ENCODE measurements around the gene PPP3CA.
A peak's percentile ranks its signal among the peaks of the same experiment; 100 is the strongest.

Gene PPP3CA

DNA sequence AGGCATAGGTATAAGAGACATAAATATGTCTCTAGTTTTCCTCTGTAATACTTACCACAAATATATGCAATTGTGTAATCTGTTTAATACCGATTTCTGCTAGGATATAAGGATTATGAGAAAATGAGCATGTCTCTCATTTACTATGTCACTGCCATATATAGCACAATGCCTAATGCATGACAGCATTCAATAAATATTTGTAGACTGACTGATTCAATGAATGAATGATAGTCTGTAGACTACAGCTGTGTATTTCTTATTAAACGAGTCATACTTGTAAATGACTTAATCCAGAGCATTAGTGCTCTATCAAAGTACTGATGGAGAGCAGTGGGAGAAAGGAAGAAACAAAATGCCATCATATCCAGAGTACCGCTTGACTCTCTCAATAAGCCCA is 175.6 kb downstream of the PPP3CA start:
- peak in 1 of 2 donors; percentile 22 for ATAC-seq

DNA sequence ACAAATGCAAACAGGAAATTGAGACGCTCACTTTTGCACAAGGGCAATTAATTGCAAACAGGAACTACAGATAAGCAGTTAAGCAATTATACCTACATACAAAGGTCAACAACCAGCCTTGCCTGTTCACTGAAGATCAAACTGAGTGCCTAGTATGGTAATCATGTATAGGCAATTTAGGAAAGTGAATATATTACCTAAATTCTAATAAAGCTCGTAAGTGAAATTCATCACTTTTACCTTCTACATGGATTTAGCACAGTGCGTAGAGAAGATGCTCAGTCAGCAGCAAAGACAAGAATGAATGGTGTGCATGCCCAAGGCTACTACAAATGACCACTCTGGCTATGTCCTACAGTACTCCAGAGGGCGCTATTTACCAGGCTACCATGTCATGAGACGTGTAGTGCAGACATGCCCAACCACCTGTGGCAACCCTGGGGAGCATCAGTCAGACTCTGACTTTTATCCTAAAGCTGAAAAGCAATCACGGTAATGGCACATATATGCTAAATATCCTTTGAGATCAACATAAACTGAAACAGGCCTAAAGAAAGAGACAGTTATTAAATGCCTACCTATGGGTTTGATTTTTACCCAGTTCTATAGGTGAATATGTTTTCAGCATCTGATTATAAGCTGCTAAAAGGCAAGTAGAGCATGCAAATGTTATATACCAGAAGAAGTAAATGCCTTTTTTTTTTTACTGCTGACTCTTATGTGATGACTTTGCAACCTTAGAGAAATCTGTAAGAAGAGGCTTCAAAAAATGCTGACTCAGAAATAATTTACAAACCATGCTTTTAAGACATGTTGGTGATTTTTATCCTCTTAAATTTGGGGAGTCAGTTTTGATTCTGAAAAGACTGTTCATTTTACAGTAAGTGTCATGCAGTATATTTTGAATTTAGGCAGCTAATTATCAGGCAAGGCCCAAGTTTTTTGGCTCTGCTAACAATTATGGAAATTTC is 178.0 kb downstream of the PPP3CA start:
- ATAC-seq: peak; percentile 80 to 87

DNA sequence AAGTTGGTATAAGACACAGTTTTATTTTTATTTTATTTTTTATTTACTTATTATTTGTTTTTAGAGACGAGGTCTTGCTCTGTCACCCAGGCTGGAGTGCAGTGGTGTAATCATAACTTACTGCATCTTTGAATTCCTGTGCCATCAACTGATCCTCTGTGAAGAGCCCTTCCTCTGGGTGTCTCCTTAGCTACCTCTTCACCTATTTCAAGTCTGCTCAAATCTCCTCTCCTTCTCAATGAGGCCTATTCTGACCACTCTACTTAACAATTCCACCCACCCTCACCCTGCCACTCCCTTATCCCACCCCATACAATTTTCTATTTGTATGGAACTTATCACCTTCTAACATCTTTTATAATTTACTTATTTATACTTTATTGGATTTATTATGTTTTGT is 183.4 kb downstream of the PPP3CA start:
- no peak for ATAC-seq

DNA sequence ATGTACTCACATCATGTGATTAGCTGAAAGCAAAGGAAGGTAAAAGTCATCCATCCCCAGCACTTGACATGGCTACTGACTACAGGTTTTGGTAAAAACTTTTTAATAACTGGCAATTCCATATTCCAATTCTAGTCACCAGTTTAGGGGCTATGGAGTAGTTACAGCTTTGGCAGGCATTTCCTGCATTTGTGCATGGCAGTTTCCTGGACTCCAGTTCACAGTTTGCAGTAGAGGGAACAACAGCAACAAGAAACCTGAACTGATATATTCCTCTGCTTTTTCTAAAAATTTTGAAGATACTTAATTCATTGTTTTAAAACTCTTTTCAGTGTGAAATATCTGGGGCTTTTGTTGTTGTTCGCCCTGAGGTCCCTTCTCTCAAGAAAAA is 184.3 kb downstream of the PPP3CA start:
- no peak for ATAC-seq

DNA sequence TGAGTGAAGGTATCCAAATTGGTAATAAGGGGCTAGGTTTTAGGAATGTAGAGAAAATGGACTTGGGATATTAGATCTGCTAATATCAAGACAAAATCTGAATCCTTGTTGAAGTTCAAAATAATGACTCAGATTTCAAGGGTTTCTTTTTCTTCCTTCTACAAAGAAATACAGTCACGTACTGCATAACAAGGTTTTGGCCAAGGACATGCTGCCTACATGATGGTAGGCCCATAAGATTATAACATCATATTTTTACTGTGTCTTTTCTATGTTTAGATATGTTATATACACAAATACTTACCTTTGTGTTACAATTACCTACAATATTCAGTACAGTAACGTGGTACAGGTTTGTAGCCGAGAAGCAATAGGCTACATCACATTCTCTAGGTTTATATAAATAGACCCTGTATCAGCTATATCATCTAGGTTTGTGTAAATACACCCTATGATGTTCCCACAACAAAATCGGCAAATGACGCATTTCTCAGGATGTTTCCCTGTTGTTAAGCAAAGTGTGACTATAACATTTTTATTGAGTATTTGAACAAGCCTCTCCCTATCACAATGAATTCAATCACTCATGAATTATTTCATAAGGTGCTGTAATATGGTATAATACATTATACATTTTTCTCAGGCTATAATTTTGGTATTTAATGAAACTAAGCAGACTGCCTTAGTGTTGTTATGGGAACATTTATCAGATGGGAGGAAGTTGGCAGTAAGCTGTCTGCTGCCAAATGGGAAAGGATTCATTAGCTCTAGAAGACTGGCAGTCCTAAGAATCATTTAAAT is 186.3 kb downstream of the PPP3CA start:
- ATAC-seq: no peak

DNA sequence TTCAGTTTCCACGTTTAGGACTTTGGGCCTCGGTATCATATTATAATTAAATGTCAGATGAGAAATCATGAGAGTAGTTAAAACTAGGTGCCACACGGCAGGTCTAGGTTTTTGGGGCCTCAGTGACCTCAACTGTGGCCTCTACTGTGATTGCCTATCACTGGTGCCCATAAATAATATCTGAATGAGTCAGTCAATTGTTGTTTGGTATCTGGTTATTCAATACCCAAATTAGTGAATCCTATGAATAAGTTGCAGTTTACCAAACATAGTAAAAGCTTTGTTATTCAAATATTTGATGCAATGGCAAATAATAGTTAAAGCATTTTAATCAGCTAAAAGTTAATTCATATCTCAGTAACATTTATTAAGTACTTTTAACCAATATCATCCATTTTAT is 188.8 kb downstream of the PPP3CA start:
- peak in 1 of 2 donors; percentile 10 for ATAC-seq

DNA sequence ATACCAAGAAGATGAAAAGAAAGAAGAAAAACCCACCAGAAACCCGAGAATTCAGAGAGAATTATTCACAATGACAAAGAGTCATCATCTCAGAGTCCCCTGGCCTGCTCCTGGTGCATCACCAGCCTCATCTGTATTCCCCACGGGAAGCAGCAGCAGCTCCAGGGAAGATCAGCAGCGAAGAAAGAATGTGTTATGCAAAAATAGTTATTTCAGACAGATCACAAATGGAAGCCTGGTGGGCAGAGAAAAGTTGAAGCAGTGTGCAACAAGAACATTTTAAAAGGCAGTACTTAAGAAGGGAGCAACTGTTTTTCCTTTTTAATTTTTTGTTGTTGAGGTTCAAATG is 189.2 kb downstream of the PPP3CA start:
- no peak for ATAC-seq

DNA sequence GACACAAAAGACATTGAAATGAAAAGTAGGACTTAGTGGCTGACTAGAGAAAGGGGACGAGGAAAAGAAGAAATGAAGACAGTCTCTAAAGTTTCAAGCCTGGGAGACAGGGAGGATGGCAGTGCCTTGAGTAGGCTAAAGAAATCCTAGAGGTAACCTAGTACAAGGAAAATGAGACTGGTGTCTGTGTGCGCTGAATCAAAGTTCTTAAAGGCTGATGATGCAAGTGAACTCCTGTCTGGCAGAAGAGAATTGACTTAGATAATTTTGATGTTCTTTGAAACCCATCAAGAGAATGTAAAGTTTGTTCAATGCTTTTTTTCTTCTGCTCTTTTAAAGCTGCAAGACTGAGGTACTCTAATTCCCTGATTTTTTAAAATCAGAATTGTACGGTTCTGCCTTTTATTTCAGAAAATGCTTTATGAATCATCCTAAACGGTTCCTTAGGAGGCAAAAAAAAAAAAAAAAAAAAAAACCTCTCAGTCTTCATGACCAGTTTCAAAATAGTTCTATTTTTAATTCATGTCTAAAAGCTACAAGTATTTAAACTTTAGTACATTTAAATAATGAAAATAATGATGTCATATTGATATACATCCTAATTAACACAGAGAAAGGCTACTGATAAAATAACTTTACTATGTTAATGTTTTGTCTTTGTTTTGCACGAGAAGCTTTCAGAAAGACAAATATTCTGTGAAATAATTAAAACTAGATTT is 189.8 kb downstream of the PPP3CA start:
- ATAC-seq: no peak

DNA sequence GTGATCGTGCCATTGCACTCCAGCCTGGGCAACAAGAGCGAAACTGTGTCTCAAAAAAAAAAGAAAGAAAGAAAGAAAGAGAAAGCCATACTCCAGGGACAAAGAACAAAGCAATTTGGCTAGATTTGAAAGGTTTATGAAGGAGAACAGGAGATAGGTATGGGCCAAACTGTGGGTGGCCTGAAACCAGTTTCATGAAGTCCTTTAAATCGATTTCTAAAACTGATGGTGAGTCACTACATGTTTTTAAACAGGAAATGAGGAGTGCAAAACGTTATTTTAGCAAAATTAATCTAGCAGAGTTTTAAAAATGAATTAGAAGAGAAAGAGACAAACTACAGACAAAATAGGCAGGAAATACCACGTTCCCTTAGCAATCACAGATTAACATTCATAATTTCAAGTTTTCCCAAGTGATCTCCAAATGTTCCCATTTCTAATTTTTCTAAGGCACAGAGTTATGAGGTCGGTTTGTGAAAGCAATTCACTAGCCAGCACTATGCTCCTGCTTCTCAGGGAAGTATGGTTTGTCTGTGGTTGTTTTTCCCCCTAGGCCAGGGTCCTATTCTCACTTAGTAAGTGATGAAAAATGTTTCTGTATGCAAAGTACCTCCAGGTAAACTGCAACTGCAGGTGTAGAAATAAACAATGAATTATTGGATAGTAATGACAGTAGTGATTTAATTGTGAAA is 190.6 kb downstream of the PPP3CA start:
- no peak for ATAC-seq

DNA sequence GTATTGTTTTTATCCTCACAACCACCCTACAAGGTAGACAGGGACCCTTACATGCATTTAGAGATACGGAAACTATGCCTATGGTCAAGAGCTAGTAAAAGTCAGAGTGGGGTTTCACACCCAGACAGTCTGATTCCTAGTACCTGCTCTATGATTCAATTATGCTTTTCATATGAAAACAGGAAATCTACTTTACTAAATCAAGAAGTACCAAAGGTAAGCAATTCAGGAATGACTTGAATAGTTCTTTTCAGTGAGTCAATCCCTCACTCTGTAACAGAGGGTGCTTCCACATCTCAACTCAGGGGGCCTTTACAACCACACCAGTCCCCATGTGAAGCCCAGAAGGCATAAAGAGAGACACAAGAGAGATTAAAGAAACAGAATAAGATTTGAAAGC is 191.4 kb downstream of the PPP3CA start:
- ATAC-seq: peak; percentile 88 to 94

DNA sequence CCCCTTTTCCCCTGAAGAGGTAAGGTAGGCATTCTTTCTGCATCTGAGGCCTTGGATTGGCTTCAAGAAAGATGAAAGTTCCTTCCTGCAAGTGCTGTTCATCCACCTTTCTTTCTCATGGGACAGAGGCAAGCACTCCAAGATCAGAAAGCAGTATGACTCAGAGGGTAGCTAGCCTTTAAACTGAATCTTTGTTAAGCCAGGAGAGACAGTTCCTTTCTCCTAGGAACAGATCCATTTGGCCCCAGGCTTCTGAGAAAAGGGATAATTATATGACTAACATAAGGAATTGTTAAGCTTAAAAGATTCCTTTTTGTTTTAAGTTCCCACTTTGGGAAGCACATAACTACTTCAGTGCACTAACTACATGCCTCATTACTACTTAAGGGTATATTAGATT is 192.0 kb downstream of the PPP3CA start:
- ATAC-seq: no peak

DNA sequence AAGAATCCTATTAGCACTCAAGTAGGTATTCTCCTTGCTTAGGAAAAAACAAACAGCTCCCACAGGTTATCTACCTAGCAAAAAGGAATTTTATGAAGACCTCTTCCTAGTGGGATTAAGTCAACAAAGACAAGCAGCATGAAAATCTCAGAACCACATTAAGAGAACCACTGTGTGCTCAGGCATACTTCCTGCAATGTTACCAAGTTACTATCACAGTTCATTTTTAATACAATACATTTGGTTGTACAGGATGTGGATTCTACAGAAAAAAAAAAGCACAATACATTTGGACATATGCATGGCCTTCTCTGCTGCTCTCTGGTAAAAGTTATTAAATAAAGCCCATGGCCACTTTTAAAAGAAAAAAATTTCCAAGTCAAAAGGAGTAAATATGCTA is 193.7 kb downstream of the PPP3CA start:
- ATAC-seq: no peak

DNA sequence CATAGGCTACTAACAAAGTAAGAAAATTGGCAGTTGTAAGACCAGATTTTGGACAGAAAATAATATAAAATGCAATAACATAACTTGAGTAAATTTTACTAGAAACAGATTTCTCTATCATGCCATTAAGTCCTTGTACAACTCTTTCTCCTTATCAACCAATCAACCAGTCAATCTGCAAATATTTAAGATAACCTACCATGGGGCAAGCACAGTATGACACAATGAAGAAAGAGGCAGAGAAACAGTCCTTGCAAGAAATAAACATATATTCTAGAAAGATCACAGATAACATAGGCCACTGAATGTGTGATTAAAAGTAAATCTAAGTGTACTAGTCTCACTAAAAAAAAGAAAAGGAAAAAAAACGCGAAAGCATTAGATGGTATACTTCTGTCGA is 194.8 kb downstream of the PPP3CA start:
- no peak for ATAC-seq

DNA sequence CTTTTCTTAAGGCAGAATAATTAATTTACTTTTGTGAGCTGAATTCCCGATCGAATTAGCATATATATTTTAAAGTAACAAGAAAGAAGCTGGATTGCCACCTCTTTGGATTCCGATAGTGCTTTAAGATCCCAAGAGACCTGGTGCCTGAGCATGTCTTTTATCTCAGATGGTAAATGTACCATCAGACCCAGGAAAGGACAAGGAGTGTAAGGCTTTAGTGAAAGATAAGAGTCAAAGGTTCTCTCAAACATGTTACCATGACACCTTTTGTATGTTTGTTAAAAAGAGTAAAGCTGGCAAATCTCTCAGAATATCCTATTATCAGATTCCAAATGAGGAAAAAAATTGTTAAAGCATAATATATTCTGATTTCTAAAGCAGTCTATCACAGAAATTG is 198.8 kb downstream of the PPP3CA start:
- ATAC-seq: no peak

DNA sequence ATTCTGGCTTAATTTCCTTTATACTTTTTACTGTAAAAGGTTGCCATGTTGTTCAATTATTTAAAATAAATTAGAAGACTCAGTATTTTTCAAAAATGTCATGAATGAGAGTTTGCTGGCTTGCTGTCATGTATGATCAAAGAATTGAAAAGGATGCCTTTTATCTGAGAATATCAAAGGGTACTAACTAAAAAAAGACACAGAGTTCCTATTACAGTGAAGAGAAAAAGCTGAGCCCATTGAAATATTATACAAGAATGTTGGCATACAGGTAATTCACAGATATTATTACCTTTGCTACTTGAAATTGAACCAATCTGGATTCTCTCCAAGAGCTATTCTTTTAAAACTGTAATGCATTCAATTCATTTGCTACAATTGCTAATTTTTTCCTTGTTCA is 200.0 kb downstream of the PPP3CA start:
- ATAC-seq: no peak

DNA sequence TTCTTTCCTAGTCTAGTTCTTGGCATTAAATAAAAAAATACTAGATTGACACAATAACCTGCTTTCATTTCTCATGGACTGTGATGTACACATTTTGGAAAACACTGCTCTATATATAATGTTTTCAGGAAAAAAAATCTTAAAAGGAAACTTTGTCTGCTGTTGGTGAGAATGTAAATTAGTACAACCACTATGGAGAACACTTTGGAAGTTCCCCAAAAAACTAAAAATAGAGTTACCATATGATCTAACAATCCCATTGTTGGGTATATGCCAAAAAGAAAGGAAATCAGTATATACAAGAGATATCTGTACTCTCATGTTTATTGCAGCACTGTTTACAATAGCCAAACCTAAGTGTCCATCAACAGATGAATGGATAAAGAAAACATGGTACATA is 202.3 kb downstream of the PPP3CA start:
- ATAC-seq: no peak

DNA sequence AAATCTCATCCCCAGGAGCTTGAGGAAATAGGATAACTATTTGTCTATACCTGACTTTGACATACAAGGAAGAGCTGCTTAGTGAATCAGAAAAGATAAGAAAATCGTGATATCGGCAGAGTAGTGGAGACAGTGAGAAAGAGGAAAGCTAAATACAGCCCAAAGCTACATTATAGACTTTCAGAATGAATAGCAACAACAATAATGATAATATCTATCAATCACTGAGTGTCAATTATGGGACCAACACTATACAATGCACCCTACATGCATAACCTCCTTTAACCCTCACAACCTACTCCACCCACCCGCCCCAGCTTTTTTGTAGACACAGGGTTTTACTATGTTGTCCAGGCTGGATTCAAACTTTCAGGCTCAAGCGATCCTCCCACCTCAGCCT is 205.1 kb downstream of the PPP3CA start:
- ATAC-seq: no peak

DNA sequence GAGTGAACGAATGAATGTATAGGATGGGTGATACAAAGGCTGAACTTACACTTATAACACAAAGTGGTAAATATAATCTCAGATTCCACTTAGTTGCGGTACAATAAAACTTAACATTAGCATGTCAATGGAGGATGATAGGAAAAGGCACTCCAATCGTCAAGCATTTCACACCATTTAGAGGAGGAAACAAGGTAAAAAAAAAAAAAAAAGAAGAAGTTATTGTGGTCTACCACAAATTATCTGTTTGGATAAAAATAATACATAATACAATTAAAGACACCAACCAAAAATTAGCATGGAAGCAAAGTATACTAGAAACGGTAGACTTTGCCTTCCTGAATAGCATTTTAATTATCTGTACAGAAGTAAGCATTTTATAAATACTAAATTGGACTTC is 205.5 kb downstream of the PPP3CA start:
- ATAC-seq: no peak

DNA sequence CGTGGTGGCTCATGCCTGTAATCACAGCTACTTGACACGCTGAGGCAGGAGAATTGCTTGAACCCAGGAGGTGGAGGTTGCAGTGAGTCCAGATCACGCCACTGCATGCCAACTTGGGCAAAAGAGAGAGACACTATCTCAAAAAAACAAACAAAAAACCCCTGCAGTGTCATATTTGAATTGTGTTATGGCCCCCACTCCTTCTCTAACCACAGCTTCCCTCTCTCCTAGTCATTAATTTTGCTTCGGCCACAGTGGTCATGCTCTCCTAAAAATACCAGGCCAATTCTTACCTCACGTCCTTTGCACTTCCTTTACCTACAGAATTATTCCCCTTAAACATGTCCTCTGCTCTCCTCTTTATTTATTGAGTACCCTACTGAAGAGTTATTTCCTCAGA is 206.1 kb downstream of the PPP3CA start:
- ATAC-seq: no peak

DNA sequence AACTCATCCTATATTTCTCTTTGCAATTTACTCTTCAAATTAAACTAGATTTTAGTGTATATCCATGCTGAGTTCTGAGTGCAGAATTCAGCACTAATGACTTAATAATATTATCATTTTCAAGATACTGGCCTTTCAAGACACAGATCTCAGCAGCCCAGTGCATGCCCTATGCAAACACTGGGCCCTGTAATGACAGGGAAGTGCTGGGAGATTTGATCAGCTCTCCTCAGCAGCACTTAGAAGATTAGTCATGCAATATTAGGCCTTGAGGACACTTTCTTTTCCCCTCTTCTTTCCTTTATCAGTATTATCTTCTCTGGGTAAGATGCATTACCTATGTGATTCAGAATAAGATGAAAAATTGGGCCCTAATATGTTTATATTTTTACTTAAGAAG is 207.1 kb downstream of the PPP3CA start:
- ATAC-seq: no peak

DNA sequence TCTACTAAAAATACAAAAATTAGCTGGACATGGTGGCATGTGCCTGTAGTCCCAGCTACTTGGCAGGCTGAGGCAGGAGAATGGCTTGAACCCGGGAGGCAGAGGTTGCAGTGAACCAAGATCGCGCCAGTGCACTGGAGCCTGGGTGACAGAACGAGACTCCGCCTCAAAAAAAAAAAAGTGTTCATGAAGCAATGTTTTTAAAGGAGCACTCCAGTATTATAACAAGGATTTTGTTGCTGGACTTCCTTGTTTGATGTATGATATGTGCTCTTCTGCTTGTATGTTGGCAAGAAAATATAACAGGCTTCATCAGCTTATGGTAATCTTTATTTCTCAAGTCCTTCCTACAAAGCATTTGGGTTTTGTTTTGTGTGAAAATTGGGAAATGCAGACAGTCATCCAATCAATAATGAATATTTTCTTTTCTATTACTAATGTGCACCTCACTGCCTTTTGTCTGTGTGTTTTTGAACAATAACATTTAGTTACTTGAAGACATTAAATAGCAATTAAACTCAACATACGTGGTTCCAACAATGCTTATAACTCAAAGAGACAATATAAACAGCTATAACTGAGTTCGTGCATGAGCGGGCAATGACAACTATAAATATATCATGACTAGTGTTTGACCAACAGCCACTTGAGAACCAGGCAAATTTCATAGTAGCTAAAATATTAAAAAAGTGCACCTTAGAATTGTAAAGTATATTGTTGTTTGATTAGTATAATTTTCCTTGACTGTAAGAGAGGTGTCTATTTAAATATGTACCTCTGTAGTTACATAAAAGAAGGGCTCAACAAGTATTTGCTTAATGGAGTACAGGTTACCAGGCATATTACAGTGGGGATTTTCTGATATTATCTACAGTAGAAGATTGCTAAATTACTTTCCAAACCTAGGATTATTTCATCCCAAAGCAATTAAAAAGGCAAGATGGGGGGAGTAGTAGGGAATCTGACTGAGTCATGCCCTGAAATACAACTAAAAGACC is 210.7 kb downstream of the PPP3CA start:
- ATAC-seq: no peak

Measured in activated CD4-positive, CD25-positive, alpha-beta regulatory T cell treated with anti-CD3 and anti-CD28 coated beads, Interleukin-2, amount 50 U/mL, for 24 hours (primary cell).